Endodermal cell (in vitro differentiated cells): Measurements from ENCODE around the gene MYPOP. TPM values are rescaled to one million over a fixed set of nuclear protein-coding genes. Genes with fewer than 3 reads are reported as not detected.

ENCODE experiments used
- DNase-seq: peaks from one replicate; pipeline ENCODE4 v3.0.0-alpha.2; 2017
- H3K27ac ChIP-seq: 2 replicates; pipeline ENCODE4 v1.5.1; 2013; ENCODE audit warnings: mild to moderate bottlenecking, low read depth, low read length, moderate library complexity
- H3K27me3 ChIP-seq: 2 replicates; pipeline ENCODE4 v1.6.1; 2013; ENCODE audit warnings: mild to moderate bottlenecking, low read length, moderate library complexity; ENCODE audit not compliant: insufficient read depth, control insufficient read depth, poor library complexity, severe bottlenecking
- H3K36me3 ChIP-seq: 2 replicates; pipeline ENCODE4 v1.7.0; 2013; ENCODE audit warnings: mild to moderate bottlenecking, low read length, moderate library complexity; ENCODE audit not compliant: control insufficient read depth, insufficient read depth
- H3K4me1 ChIP-seq: one replicate; pipeline ENCODE4 v1.7.0; 2013; ENCODE audit warnings: low read length; ENCODE audit not compliant: control insufficient read depth, insufficient read depth
- H3K4me3 ChIP-seq: 2 replicates; pipeline ENCODE4 v1.5.1; 2013; ENCODE audit warnings: mild to moderate bottlenecking, low read length, moderate library complexity
- H3K9ac ChIP-seq: 2 replicates; pipeline ENCODE4 v1.6.1; 2013; ENCODE audit warnings: mild to moderate bottlenecking, low read length, moderate library complexity; ENCODE audit not compliant: poor library complexity, severe bottlenecking; ENCODE audit errors: extremely low read depth
- H3K9me3 ChIP-seq: 2 replicates; pipeline ENCODE4 v1.6.1; 2013; ENCODE audit warnings: mild to moderate bottlenecking, low read length, moderate library complexity; ENCODE audit not compliant: control insufficient read depth
- H3K27ac Mint-ChIP-seq: 2 replicates; pipeline ENCODE4 v1.8.0; 2020; ENCODE audit warnings: mixed read lengths
- H3K27me3 Mint-ChIP-seq: 2 replicates; pipeline ENCODE4 v1.8.0; 2021; ENCODE audit warnings: mild to moderate bottlenecking, mixed read lengths; ENCODE audit not compliant: insufficient read depth
- H3K36me3 Mint-ChIP-seq: 2 replicates; pipeline ENCODE4 v1.8.0; 2020; ENCODE audit warnings: low read depth, mixed read lengths
- H3K4me1 Mint-ChIP-seq: 2 replicates; pipeline ENCODE4 v1.8.0; 2020; ENCODE audit warnings: mixed read lengths
- H3K4me3 Mint-ChIP-seq: 2 replicates; pipeline ENCODE4 v1.8.0; 2020; ENCODE audit warnings: mild to moderate bottlenecking, moderate library complexity, mixed read lengths
- H3K9me3 Mint-ChIP-seq: 2 replicates; pipeline ENCODE4 v1.8.0; 2020; ENCODE audit warnings: mild to moderate bottlenecking, mixed read lengths
- CTCF ChIP-seq: fragments of 200-600 bp; sonication (generic); conservative IDR thresholded peaks from 2 replicates; pipeline ENCODE4 v1.5.0; 2021; ENCODE audit warnings: antibody characterized with exemption, mild to moderate bottlenecking
- WGBS, 2 experiments: methylation state at CpG; one replicate each; pipeline versions ENCODE4 v1.1.5 to v1.1.7; 2013; ENCODE audit warnings: missing lambda C conversion rate in 2 of 2, mixed read lengths in 1 of 2; ENCODE audit not compliant: insufficient coverage in 1 of 2, insufficient read length in 1 of 2; 5-methylcytosine and 5-hydroxymethylcytosine counted together
- total RNA-seq, 2 donors: library from RNA; stranded (reverse); fragmentation: NEBNext Ultra II Directional in 1 of 2; extraction: Animal tissue kit (Norgen Biotek cat#: 25700) in 1 of 2; gene quantifications; 2 replicates in 1 of 2; 3 replicates in 1 of 2; pipeline ENCODE4 v1.2.1, GENCODE V29; 2021

MYPOP gene
- total RNA-seq, 2 donors from 2014 or later, result 13.6 to 19.9 TPM

- Mint-ChIP-seq H3K36me3 (no peaks in the 10 kb centered on the region), H3K27me3 (peaks cover 5% of the 10 kb centered on the region), H3K9me3 (no peaks in the 10 kb centered on the region), H3K4me3 (no peak overlapping the region), H3K27ac (no peak overlapping the region), H3K4me1 (no peaks in the 10 kb centered on the region)
- no peak overlapping the region for H3K9ac ChIP-seq
- no peak overlapping the region for H3K27ac ChIP-seq
- TF ChIP-seq CTCF, result no peak
- no peak overlapping the region for H3K4me3 ChIP-seq
- H3K27me3 ChIP-seq, result no peaks in the 10 kb centered on the region
- H3K4me1 ChIP-seq, result no peaks in the 10 kb centered on the region
- no peaks in the 10 kb centered on the region for H3K36me3 ChIP-seq
- 85 to 91% methylated on average over 8 of the region's 8 CpGs for WGBS, 2 experiments
- no peaks in the 10 kb centered on the region for H3K9me3 ChIP-seq
- no peak for DNase-seq
Observed at GRCh38 chr19:45911291-45911690, 8.9 kb upstream of the MYPOP start.

GRCh38 chr19:45908956-45909355, 6.5 kb upstream of the MYPOP start:
- Mint-ChIP-seq H3K9me3 (no peaks in the 10 kb centered on the region), H3K36me3 (no peaks in the 10 kb centered on the region), H3K4me3 (no peak overlapping the region), H3K27ac (no peak overlapping the region), H3K27me3 (peaks cover 9% of the 10 kb centered on the region), H3K4me1 (no peaks in the 10 kb centered on the region)
- Histone ChIP-seq H3K9me3 (no peaks in the 10 kb centered on the region), H3K4me1 (no peaks in the 10 kb centered on the region), H3K27me3 (no peaks in the 10 kb centered on the region), H3K27ac (no peak overlapping the region), H3K4me3 (no peak overlapping the region), H3K9ac (no peak overlapping the region), H3K36me3 (no peaks in the 10 kb centered on the region)
- DNase-seq, result no peak
- 83 to 100% methylated on average over 2 to 5 of the region's 5 CpGs for WGBS, 2 experiments
- TF ChIP-seq CTCF, result no peak

- Histone ChIP-seq H3K4me3 (no peak overlapping the region), H3K27ac (no peak overlapping the region), H3K36me3 (no peaks in the 10 kb centered on the region), H3K9me3 (no peaks in the 10 kb centered on the region), H3K27me3 (no peaks in the 10 kb centered on the region), H3K9ac (no peak overlapping the region), H3K4me1 (no peaks in the 10 kb centered on the region)
- Mint-ChIP-seq H3K27me3 (peaks cover 7% of the 10 kb centered on the region), H3K27ac (no peak overlapping the region), H3K4me1 (no peaks in the 10 kb centered on the region), H3K9me3 (no peaks in the 10 kb centered on the region), H3K4me3 (no peak overlapping the region), H3K36me3 (no peaks in the 10 kb centered on the region)
- DNase-seq, result no peak
- no peak for TF ChIP-seq CTCF
- 85 to 92% methylated on average over 3 of the region's 3 CpGs for WGBS, 2 experiments
Observed at GRCh38 chr19:45906221-45906620, 3.8 kb upstream of the MYPOP start.
